SK-N-MC (cell line): ENCODE results near the gene TNNC1.

ENCODE experiments used
- EZH2 ChIP-seq: fragments of 200-600 bp; sonication (generic); IDR thresholded peaks from one replicate; pipeline ENCODE4 v1.6.1; 2017; ENCODE audit warnings: antibody characterized with exemption
- FOXP2 ChIP-seq: optimal IDR thresholded peaks from 2 replicates; pipeline ENCODE3; 2011; ENCODE audit warnings: mild to moderate bottlenecking, moderate library complexity; ENCODE audit not compliant: insufficient read depth; ENCODE audit errors: extremely low read length, control extremely low read depth
- POLR2AphosphoS5 ChIP-seq: IDR thresholded peaks from 2 replicates; pipeline ENCODE4 v1.6.1; 2012; ENCODE audit warnings: mild to moderate bottlenecking, low read depth, low read length, borderline replicate concordance

DNA sequence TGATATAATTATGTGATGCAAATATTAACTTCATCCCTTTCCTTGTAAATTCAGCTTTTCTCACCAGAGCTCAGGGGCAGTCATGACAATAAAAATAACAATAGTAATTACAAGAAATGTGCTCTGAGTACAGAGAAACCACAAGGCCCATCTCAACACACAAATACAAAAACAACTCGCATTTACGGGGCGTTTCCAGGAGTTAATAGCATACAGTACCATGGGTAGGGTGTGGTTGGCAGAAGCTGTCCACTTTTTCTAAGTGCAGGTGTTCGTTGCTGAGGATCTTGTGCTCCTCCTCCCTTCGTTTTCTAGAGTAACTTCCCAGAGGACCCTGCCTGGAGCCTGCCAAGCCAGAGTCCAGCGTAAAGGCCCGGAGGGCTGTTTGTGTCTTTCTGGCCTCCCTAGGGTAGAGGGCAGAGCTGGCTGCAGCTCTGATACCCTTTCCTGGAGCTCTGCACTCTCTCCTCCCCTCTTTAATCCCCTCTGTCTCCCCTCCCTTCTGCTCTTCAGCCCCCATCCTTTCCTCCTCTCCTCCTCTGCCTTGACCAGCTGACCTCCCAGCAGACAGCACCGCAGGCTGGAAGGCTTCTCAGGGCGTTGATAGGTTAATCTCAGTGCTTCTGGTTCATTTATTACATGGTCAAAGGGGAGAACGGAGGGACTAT is 20.4 kb downstream of the TNNC1 start:
- no peak for TF ChIP-seq EZH2
- no peak for TF ChIP-seq POLR2AphosphoS5
- no peak for TF ChIP-seq FOXP2
